AG08395 (cell line): Measurements from ENCODE around the gene ADSS2.
"Not testable (repeated sequence)": the region's sequence is repeated elsewhere in the genome, so short reads cannot be mapped to it uniquely, and the experiment has no call there.

ENCODE experiments used
- DNase-seq: peaks from one replicate; pipeline ENCODE4 v3.0.0; 2012; ENCODE audit warnings: mixed read lengths, low spot score

ADSS2 gene

GRCh38 chr1:244365262-244365661 lies 86.4 kb downstream of the ADSS2 start:
- not testable (repeated sequence) for DNase-seq

GRCh38 chr1:244362476-244362875 lies 89.2 kb downstream of the ADSS2 start:
- no peak for DNase-seq

GRCh38 chr1:244361764-244362473 lies 89.8 kb downstream of the ADSS2 start:
- peak; percentile 55 for DNase-seq
